Osteocyte (in vitro differentiated cells): ENCODE results near the gene MINK1. TPM values are rescaled to one million over a fixed set of nuclear protein-coding genes. Genes with fewer than 3 reads are reported as not detected.

Experiments used
- DNase-seq: peaks from one replicate; pipeline ENCODE4 v3.0.0; 2021; ENCODE audit warnings: mixed read lengths; ENCODE audit not compliant: unreplicated experiment; ENCODE audit errors: extremely low spot score
- H3K27ac Mint-ChIP-seq: one replicate; pipeline ENCODE4 v1.8.0; 2021; ENCODE audit warnings: mild to moderate bottlenecking, mixed read lengths; ENCODE audit not compliant: unreplicated experiment
- H3K27me3 Mint-ChIP-seq: one replicate; pipeline ENCODE4 v1.8.0; 2021; ENCODE audit warnings: mixed read lengths; ENCODE audit not compliant: unreplicated experiment
- H3K36me3 Mint-ChIP-seq: one replicate; pipeline ENCODE4 v1.8.0; 2021; ENCODE audit warnings: mixed read lengths; ENCODE audit not compliant: unreplicated experiment
- H3K4me1 Mint-ChIP-seq: one replicate; pipeline ENCODE4 v1.8.0; 2021; ENCODE audit warnings: mixed read lengths; ENCODE audit not compliant: unreplicated experiment
- H3K4me3 Mint-ChIP-seq: one replicate; pipeline ENCODE4 v1.8.0; 2021; ENCODE audit warnings: mild to moderate bottlenecking, moderate library complexity, mixed read lengths; ENCODE audit not compliant: unreplicated experiment
- H3K9me3 Mint-ChIP-seq: one replicate; pipeline ENCODE4 v1.8.0; 2021; ENCODE audit warnings: mixed read lengths; ENCODE audit not compliant: unreplicated experiment
- total RNA-seq: library from RNA; stranded (reverse); gene quantifications from 2 replicates; pipeline ENCODE4 v1.2.1, GENCODE V29; 2021
- TF ChIP-seq, protein P1 (sequence below): fragments of 200-600 bp; sonication (generic); IDR thresholded peaks from 2 replicates; pipeline ENCODE4 v1.5.0; 2021; ENCODE audit warnings: antibody characterized with exemption, mild to moderate bottlenecking, moderate library complexity

Gene MINK1
- total RNA-seq, 1 donor from 2014 or later = 93.3 TPM

DNA sequence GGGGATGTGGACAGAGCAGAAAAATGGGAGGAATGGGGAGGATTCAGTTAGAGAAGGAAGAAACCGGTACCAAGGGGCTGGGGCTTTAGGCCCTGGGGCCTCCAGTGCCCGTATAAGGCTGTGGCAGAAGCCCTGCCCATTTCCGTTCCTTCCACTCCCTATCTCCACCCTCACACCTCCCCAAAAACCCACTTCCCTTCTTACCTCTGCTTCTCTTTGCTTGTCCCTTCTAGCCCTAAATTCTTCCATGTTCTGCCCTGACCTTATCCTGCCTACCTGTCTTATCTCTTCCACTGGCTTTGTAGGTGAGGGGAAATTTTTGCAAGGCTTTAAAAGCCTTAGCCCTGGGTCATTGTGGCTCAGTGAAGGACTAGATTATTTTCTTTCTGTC is 111.0 kb downstream of the MINK1 start:
- H3K27ac Mint-ChIP-seq = peak overlapping the region; percentile 39
- H3K9me3 Mint-ChIP-seq = no peaks in the 10 kb centered on the region
- peaks cover 54% of the 10 kb centered on the region for H3K4me1 Mint-ChIP-seq
- TF ChIP-seq, protein P1, sequence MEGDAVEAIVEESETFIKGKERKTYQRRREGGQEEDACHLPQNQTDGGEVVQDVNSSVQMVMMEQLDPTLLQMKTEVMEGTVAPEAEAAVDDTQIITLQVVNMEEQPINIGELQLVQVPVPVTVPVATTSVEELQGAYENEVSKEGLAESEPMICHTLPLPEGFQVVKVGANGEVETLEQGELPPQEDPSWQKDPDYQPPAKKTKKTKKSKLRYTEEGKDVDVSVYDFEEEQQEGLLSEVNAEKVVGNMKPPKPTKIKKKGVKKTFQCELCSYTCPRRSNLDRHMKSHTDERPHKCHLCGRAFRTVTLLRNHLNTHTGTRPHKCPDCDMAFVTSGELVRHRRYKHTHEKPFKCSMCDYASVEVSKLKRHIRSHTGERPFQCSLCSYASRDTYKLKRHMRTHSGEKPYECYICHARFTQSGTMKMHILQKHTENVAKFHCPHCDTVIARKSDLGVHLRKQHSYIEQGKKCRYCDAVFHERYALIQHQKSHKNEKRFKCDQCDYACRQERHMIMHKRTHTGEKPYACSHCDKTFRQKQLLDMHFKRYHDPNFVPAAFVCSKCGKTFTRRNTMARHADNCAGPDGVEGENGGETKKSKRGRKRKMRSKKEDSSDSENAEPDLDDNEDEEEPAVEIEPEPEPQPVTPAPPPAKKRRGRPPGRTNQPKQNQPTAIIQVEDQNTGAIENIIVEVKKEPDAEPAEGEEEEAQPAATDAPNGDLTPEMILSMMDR = no peak
- DNase-seq = no peak
- no peak overlapping the region for H3K4me3 Mint-ChIP-seq
- peaks cover 21% of the 10 kb centered on the region for H3K36me3 Mint-ChIP-seq
- no peaks in the 10 kb centered on the region for H3K27me3 Mint-ChIP-seq

DNA sequence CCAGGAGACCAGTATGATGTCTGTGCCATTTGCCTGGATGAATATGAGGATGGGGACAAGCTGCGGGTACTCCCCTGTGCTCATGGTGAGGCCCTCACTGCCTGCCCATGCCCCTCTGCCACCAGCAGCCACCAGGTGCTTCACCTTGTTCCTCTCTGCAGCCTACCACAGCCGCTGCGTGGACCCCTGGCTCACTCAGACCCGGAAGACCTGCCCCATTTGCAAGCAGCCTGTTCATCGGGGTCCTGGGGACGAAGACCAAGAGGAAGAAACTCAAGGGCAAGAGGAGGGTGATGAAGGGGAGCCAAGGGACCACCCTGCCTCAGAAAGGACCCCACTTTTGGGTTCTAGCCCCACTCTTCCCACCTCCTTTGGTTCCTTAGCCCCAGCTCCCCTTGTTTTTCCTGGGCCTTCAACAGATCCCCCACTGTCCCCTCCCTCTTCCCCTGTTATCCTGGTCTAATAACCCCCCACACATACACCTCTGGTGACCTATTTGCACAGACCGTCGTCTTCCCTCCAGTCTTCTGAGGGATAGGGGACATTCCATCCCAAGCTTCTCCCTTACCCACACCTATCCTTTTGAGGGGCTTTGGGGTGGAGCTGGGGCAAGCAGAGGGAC is 111.5 kb downstream of the MINK1 start:
- H3K4me3 Mint-ChIP-seq = peak overlapping the region; percentile 62
- no peaks in the 10 kb centered on the region for H3K27me3 Mint-ChIP-seq
- TF ChIP-seq, protein P1 = no peak
- peak overlapping the region; percentile 88 for H3K27ac Mint-ChIP-seq
- DNase-seq = no peak
- H3K36me3 Mint-ChIP-seq = peaks cover 21% of the 10 kb centered on the region
- H3K4me1 Mint-ChIP-seq = peaks cover 51% of the 10 kb centered on the region
- H3K9me3 Mint-ChIP-seq = no peaks in the 10 kb centered on the region

DNA sequence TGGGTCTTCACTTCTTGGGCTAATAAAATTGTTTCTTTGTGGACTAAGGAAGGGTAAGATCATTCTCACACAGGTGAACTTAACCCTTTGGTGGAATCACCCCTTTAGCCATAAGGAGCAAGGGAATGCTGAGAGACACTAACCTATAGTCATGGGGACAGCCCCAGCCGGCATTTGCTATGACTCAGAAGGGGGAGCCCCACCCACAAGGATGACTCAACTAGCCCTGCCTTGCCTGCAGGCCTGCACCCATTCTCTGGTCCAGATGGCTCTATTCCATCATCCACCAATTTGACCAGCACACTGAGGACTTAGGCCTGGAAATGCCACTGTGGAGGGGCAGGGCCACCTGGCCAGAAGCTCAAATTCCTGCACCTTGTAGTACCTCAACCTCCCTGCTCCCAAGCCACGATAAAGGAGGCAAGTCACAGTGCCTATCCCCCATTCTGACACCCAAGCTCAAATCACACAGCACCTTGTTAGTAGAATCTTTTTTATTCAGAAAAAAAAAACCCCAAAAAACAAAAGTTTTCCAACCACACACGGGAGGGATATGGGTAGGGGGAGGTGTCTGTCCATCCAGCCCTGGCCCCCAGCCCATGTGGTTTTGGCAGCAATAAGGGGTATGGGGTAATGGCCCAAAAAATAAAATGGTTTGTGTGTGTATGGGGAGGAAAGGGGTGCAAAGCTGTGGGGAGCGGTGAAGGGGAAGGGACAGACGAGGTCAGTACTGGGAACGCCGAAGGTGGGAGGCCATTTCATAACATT is 112.2 kb downstream of the MINK1 start:
- H3K4me3 Mint-ChIP-seq = peak overlapping the region; percentile 62
- H3K36me3 Mint-ChIP-seq = peaks cover 21% of the 10 kb centered on the region
- DNase-seq = no peak
- TF ChIP-seq, protein P1 = no peak
- H3K27ac Mint-ChIP-seq = peak overlapping the region; percentile 88
- no peaks in the 10 kb centered on the region for H3K27me3 Mint-ChIP-seq
- peaks cover 51% of the 10 kb centered on the region for H3K4me1 Mint-ChIP-seq
- no peaks in the 10 kb centered on the region for H3K9me3 Mint-ChIP-seq

DNA sequence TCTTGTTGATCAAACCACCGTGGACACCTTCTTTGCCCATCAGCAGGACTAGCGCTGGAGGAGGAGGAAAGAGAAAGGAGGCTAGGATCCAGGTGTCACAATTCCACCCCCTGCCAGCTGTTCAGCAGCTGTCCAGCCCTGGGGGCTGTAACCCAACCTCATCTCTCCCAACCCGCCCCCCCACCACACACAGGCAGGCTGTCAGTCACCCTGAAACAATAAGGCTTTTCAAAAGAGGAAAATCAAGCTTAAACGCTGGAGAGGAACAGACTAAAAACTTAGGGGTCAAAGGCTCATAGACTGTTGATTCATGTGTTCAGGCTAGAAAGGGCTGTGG is 112.8 kb downstream of the MINK1 start:
- TF ChIP-seq, protein P1 = no peak
- no peak for DNase-seq
- H3K27me3 Mint-ChIP-seq = no peaks in the 10 kb centered on the region
- H3K4me3 Mint-ChIP-seq = peak overlapping the region; percentile 92
- H3K36me3 Mint-ChIP-seq = peaks cover 21% of the 10 kb centered on the region
- H3K9me3 Mint-ChIP-seq = no peaks in the 10 kb centered on the region
- peaks cover 55% of the 10 kb centered on the region for H3K4me1 Mint-ChIP-seq
- peak overlapping the region; percentile 88 for H3K27ac Mint-ChIP-seq

DNA sequence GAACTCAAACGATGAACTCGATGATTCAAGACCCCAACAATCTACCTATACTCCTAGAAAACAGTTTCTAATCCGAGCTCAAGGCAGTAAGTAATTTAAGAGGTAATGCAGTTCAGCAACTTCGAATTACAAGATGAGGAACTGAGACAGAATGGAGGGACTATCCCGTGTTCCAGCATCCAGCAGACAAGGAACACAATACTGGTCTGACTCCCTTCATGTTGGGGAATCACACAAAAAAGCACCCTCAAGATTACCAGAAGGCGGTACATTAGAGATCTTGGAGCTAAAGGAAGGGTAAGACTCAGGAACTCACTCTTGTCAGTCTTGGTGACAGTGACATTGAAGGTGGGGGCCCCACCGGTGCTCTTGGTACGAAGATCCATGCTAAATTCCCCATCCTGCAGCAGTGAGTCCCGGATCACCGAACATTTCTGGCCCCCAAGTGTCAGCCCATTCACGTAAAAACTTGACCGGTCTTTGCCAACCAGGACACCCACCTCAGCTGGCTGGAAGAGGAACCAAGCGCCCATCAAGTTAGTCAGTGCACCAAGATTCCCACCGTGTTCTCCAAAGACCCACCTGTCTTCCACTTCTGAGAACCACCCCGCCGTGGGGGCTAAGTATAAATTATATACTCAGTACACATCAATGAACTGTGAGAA is 113.3 kb downstream of the MINK1 start:
- Mint-ChIP-seq H3K9me3 (no peaks in the 10 kb centered on the region), H3K27me3 (no peaks in the 10 kb centered on the region), H3K36me3 (peaks cover 21% of the 10 kb centered on the region), H3K4me3 (peak overlapping the region; percentile 92), H3K4me1 (peaks cover 54% of the 10 kb centered on the region), H3K27ac (peak overlapping the region; percentile 73)
- DNase-seq = no peak
- TF ChIP-seq, protein P1 = no peak
